OCI-LY7 (cell line): ENCODE measurements around the gene EIF4G1.

Source experiments
- EZH2phosphoT487 ChIP-seq: fragments of 200-600 bp; sonication (generic); IDR thresholded peaks from 2 replicates; pipeline ENCODE4 v1.6.1; 2018; ENCODE audit warnings: low read depth, borderline replicate concordance, mild to moderate bottlenecking, mixed run types, antibody characterized with exemption, low read length, moderate library complexity, mixed read lengths
- TF ChIP-seq, protein P1 (sequence below): fragments of 200-600 bp; sonication (generic); conservative IDR thresholded peaks from 2 replicates; pipeline ENCODE4 v1.5.1; 2014; ENCODE audit warnings: mild to moderate bottlenecking, antibody characterized with exemption, low read length, moderate library complexity, mixed read lengths

DNA sequence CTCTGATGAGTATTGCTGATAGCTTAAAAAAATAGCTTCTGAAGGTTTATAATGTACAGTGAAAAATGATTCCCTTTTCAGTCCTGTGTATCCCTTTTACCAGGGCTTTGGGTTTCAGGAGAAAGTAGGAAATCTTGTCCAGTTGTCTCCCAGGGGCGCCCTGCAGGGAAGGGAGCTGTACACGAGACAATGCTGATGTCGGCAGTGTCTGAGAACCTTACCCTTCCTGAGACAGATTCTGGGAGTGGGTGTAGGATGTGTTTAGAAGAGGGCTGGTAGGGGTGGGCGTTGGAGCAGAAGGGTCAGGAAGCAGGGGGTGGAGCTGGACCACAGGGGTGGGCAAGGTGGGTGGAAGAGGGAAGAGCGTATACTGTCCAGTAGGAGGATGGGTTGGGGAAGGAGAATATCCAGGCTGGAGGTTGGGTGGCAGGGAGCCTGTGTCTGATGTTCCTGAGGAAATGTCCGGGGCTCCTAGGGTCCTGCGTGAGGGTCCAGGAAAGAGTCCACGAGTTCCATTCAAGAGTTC, 58.0 kb downstream of the EIF4G1 start:
- TF ChIP-seq, protein P1, sequence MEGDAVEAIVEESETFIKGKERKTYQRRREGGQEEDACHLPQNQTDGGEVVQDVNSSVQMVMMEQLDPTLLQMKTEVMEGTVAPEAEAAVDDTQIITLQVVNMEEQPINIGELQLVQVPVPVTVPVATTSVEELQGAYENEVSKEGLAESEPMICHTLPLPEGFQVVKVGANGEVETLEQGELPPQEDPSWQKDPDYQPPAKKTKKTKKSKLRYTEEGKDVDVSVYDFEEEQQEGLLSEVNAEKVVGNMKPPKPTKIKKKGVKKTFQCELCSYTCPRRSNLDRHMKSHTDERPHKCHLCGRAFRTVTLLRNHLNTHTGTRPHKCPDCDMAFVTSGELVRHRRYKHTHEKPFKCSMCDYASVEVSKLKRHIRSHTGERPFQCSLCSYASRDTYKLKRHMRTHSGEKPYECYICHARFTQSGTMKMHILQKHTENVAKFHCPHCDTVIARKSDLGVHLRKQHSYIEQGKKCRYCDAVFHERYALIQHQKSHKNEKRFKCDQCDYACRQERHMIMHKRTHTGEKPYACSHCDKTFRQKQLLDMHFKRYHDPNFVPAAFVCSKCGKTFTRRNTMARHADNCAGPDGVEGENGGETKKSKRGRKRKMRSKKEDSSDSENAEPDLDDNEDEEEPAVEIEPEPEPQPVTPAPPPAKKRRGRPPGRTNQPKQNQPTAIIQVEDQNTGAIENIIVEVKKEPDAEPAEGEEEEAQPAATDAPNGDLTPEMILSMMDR = no peak
- no peak for TF ChIP-seq EZH2phosphoT487
